Measurements from ENCODE around the gene USP53.

Gene USP53

GRCh38 chr4:119212964-119213606, 572 bp downstream of the USP53 start (continued):
- TF ChIP-seq ZNF529 (tag by site-specific recombination; IDR thresholded peaks at IDR 0.05; ENCODE audit: insufficient replicate concordance) (no peak), ZNF747 (tag by site-specific recombination; IDR thresholded peaks at IDR 0.05) (no peak), ZNF169 (tag by site-specific recombination; IDR thresholded peaks at IDR 0.05) (no peak), SETDB1 (IDR thresholded peaks at IDR 0.05; ENCODE audit: insufficient read length, low read length) (no peak), MZF1 (tag by site-specific recombination; IDR thresholded peaks at IDR 0.05; ENCODE audit: borderline replicate concordance) (no peak), ZNF544 (tag by site-specific recombination; IDR thresholded peaks at IDR 0.05) (no peak), ZFHX2 (tag by site-specific recombination; conservative IDR thresholded peaks at IDR 0.05) (no peak), HOXD13 (CRISPR knock-in tag; IDR thresholded peaks at IDR 0.05; ENCODE audit: borderline replicate concordance) (no peak), ZBTB48 (tag by site-specific recombination; IDR thresholded peaks at IDR 0.05) (peak; percentile 74), ZNF146 (tag by site-specific recombination; IDR thresholded peaks at IDR 0.05) (no peak), ZNF311 (tag by site-specific recombination; IDR thresholded peaks at IDR 0.05; ENCODE audit: borderline replicate concordance) (no peak), ZNF121 (tag by site-specific recombination; IDR thresholded peaks at IDR 0.05) (no peak; the same call in 1 of the 2 replicates), ZNF76 (tag by site-specific recombination; IDR thresholded peaks at IDR 0.05; ENCODE audit: borderline replicate concordance, low read depth) (no peak), ZNF394 (tag by site-specific recombination; IDR thresholded peaks at IDR 0.05; ENCODE audit: borderline replicate concordance) (no peak; the same call in 1 of the 2 replicates), ZNF658 (tag by site-specific recombination; IDR thresholded peaks at IDR 0.05) (no peak), ZNF707 (tag by site-specific recombination; IDR thresholded peaks at IDR 0.05) (no peak), ZNF561 (tag by site-specific recombination; IDR thresholded peaks at IDR 0.05; ENCODE audit: borderline replicate concordance) (no peak), ZNF324 (tag by site-specific recombination; IDR thresholded peaks at IDR 0.05) (no peak), ZNF354C (tag by site-specific recombination; IDR thresholded peaks at IDR 0.05; ENCODE audit: borderline replicate concordance, low read depth) (no peak), ZNF248 (tag by site-specific recombination; IDR thresholded peaks at IDR 0.05) (no peak), ZNF639 (tag by site-specific recombination; IDR thresholded peaks at IDR 0.05) (0 out of 2 replicates have a peak, but pooled peaks have one; percentile 4), MEIS1 (CRISPR knock-in tag; IDR thresholded peaks at IDR 0.05; ENCODE audit: borderline replicate concordance) (no peak), ZNF792 (tag by site-specific recombination; IDR thresholded peaks at IDR 0.05) (0 out of 2 replicates have a peak, but pooled peaks have one; percentile 2), ZNF837 (tag by site-specific recombination; IDR thresholded peaks at IDR 0.05) (no peak), ZNF302 (tag by site-specific recombination; IDR thresholded peaks at IDR 0.05; ENCODE audit: low read depth) (no peak), ZNF624 (tag by site-specific recombination; IDR thresholded peaks at IDR 0.05) (no peak)
- TF ChIP-seq, protein P1, sequence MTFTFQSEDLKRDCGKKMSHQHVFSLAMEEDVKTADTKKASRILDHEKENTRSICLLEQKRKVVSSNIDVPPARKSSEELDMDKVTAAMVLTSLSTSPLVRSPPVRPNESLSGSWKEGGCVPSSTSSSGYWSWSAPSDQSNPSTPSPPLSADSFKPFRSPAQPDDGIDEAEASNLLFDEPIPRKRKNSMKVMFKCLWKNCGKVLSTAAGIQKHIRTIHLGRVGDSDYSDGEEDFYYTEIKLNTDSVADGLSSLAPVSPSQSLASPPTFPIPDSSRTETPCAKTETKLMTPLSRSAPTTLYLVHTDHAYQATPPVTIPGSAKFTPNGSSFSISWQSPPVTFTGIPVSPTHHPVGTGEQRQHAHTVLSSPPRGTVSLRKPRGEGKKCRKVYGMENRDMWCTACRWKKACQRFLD (tag by site-specific recombination; IDR thresholded peaks at IDR 0.05): no peak
- TF ChIP-seq, protein P2, sequence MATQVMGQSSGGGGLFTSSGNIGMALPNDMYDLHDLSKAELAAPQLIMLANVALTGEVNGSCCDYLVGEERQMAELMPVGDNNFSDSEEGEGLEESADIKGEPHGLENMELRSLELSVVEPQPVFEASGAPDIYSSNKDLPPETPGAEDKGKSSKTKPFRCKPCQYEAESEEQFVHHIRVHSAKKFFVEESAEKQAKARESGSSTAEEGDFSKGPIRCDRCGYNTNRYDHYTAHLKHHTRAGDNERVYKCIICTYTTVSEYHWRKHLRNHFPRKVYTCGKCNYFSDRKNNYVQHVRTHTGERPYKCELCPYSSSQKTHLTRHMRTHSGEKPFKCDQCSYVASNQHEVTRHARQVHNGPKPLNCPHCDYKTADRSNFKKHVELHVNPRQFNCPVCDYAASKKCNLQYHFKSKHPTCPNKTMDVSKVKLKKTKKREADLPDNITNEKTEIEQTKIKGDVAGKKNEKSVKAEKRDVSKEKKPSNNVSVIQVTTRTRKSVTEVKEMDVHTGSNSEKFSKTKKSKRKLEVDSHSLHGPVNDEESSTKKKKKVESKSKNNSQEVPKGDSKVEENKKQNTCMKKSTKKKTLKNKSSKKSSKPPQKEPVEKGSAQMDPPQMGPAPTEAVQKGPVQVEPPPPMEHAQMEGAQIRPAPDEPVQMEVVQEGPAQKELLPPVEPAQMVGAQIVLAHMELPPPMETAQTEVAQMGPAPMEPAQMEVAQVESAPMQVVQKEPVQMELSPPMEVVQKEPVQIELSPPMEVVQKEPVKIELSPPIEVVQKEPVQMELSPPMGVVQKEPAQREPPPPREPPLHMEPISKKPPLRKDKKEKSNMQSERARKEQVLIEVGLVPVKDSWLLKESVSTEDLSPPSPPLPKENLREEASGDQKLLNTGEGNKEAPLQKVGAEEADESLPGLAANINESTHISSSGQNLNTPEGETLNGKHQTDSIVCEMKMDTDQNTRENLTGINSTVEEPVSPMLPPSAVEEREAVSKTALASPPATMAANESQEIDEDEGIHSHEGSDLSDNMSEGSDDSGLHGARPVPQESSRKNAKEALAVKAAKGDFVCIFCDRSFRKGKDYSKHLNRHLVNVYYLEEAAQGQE (tag by site-specific recombination; IDR thresholded peaks at IDR 0.05): peak; percentile 22; the same call in 1 of the 2 replicates
- TF ChIP-seq, protein P3, sequence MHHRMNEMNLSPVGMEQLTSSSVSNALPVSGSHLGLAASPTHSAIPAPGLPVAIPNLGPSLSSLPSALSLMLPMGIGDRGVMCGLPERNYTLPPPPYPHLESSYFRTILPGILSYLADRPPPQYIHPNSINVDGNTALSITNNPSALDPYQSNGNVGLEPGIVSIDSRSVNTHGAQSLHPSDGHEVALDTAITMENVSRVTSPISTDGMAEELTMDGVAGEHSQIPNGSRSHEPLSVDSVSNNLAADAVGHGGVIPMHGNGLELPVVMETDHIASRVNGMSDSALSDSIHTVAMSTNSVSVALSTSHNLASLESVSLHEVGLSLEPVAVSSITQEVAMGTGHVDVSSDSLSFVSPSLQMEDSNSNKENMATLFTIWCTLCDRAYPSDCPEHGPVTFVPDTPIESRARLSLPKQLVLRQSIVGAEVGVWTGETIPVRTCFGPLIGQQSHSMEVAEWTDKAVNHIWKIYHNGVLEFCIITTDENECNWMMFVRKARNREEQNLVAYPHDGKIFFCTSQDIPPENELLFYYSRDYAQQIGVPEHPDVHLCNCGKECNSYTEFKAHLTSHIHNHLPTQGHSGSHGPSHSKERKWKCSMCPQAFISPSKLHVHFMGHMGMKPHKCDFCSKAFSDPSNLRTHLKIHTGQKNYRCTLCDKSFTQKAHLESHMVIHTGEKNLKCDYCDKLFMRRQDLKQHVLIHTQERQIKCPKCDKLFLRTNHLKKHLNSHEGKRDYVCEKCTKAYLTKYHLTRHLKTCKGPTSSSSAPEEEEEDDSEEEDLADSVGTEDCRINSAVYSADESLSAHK (tag by site-specific recombination; IDR thresholded peaks at IDR 0.05): no peak
- TF ChIP-seq, protein P4, sequence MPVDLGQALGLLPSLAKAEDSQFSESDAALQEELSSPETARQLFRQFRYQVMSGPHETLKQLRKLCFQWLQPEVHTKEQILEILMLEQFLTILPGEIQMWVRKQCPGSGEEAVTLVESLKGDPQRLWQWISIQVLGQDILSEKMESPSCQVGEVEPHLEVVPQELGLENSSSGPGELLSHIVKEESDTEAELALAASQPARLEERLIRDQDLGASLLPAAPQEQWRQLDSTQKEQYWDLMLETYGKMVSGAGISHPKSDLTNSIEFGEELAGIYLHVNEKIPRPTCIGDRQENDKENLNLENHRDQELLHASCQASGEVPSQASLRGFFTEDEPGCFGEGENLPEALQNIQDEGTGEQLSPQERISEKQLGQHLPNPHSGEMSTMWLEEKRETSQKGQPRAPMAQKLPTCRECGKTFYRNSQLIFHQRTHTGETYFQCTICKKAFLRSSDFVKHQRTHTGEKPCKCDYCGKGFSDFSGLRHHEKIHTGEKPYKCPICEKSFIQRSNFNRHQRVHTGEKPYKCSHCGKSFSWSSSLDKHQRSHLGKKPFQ (tag by site-specific recombination; IDR thresholded peaks at IDR 0.05): no peak
